Measurements from ENCODE around the gene C1orf56. TPM values are rescaled to one million over a fixed set of nuclear protein-coding genes. Genes with fewer than 3 reads are reported as not detected.

Gene C1orf56
- total and polyA plus RNA-seq, 2 of the 13 experiments (the other 11 are each of a cell fraction or from before 2014, with no cell fraction given): 1.5 to 3.2 TPM

GRCh38 chr1:151047925-151048644, 534 bp downstream of the C1orf56 start (continued):
- TF ChIP-seq KLF16 (CRISPR knock-in tag; IDR thresholded peaks at IDR 0.05): peak in 1 of 2 experiments; percentile 18; a peak in 1 of 4 replicates
- peak; percentile 39; the same call in 1 of the 2 replicates for TF ChIP-seq ARNT2 (CRISPR knock-in tag; IDR thresholded peaks at IDR 0.05; ENCODE audit: low read depth)
- peak; percentile 77; the same call in 1 of the 2 replicates for TF ChIP-seq NFATC3 (CRISPR knock-in tag; IDR thresholded peaks at IDR 0.05)
- 0 out of 2 replicates have a peak, but pooled peaks have one; percentile 39 for TF ChIP-seq ZFP36L1 (CRISPR knock-in tag; IDR thresholded peaks at IDR 0.05)
- TF ChIP-seq ZNF678 (CRISPR knock-in tag; IDR thresholded peaks at IDR 0.05): peak; percentile 41; the same call in 1 of the 2 replicates
- TF ChIP-seq ZNF513 (CRISPR knock-in tag; conservative IDR thresholded peaks at IDR 0.05): no peak
- TF ChIP-seq ZNF770 (CRISPR knock-in tag; IDR thresholded peaks at IDR 0.05): peak; percentile 36; the same call in 1 of the 2 replicates
- TF ChIP-seq ZNF18 (CRISPR knock-in tag; IDR thresholded peaks at IDR 0.05; ENCODE audit: insufficient replicate concordance): peak; percentile 43
- TF ChIP-seq ZNF335 (CRISPR knock-in tag; IDR thresholded peaks at IDR 0.05): peak; percentile 89; the same call in 1 of the 2 replicates
- no peak for TF ChIP-seq CCAR2 (optimal IDR thresholded peaks at IDR 0.05; ENCODE audit: low read depth, low read length)
- peak; percentile 80; the same call in 1 of the 2 replicates for TF ChIP-seq ZNF501 (CRISPR knock-in tag; IDR thresholded peaks at IDR 0.05)
- TF ChIP-seq MEF2D (CRISPR knock-in tag; IDR thresholded peaks at IDR 0.05): 0 out of 2 replicates have a peak, but pooled peaks have one; percentile 6
- TF ChIP-seq ZNF34 (CRISPR knock-in tag; IDR thresholded peaks at IDR 0.05; ENCODE audit: borderline replicate concordance): no peak
- TF ChIP-seq ZXDC (CRISPR knock-in tag; IDR thresholded peaks at IDR 0.05): no peak
- TF ChIP-seq ZNF138 (CRISPR knock-in tag; IDR thresholded peaks at IDR 0.05; ENCODE audit: low read depth): no peak; the same call in 1 of the 2 replicates
- no peak for TF ChIP-seq MAZ (IDR thresholded peaks at IDR 0.05; ENCODE audit: borderline replicate concordance, low read depth, low read length)
- TF ChIP-seq MAZ (CRISPR knock-in tag; IDR thresholded peaks at IDR 0.05; ENCODE audit: low read depth): peak; percentile 14; the same call in 1 of the 2 replicates
- TF ChIP-seq ZNF547 (CRISPR knock-in tag; IDR thresholded peaks at IDR 0.05): peak; percentile 73
